WTC11 (cell line): ENCODE measurements around the gene EHBP1L1.

Experiments used
- ATF1 ChIP-seq: sonication (generic); formaldehyde crosslinking; IDR thresholded peaks from 2 replicates; pipeline ENCODE4 v1.8.1; 2023; ENCODE audit warnings: mild to moderate bottlenecking, moderate library complexity, missing genetic modification reagents
- FOXP1 ChIP-seq: sonication (generic); formaldehyde crosslinking; IDR thresholded peaks from 2 replicates; pipeline ENCODE4 v1.8.0; 2022; ENCODE audit warnings: missing genetic modification reagents, mild to moderate bottlenecking, moderate library complexity, borderline replicate concordance
- MYBL2 ChIP-seq: sonication (generic); formaldehyde crosslinking; IDR thresholded peaks from 2 replicates; pipeline ENCODE4 v1.8.1; 2023; ENCODE audit warnings: mild to moderate bottlenecking, moderate library complexity, missing genetic modification reagents
- SP1 ChIP-seq: sonication (generic); formaldehyde crosslinking; conservative IDR thresholded peaks from 2 replicates; pipeline ENCODE4 v1.8.1; 2022; ENCODE audit warnings: missing genetic modification reagents
- USF1 ChIP-seq: sonication (generic); formaldehyde crosslinking; IDR thresholded peaks from 2 replicates; pipeline ENCODE4 v1.8.0; 2022; ENCODE audit warnings: mild to moderate bottlenecking, missing genetic modification reagents
- TF ChIP-seq, protein P1 (sequence below): fragments of 200-600 bp; IDR thresholded peaks from 2 replicates; pipeline ENCODE4 v1.8.0; 2022; ENCODE audit warnings: antibody characterized with exemption

GRCh38 chr11:65598258-65598699, 22.4 kb downstream of the EHBP1L1 start:
- TF ChIP-seq MYBL2 (CRISPR knock-in tag) (no peak), ATF1 (CRISPR knock-in tag) (no peak), FOXP1 (CRISPR knock-in tag) (no peak), USF1 (CRISPR knock-in tag) (no peak), SP1 (no peak)
- TF ChIP-seq, protein P1, sequence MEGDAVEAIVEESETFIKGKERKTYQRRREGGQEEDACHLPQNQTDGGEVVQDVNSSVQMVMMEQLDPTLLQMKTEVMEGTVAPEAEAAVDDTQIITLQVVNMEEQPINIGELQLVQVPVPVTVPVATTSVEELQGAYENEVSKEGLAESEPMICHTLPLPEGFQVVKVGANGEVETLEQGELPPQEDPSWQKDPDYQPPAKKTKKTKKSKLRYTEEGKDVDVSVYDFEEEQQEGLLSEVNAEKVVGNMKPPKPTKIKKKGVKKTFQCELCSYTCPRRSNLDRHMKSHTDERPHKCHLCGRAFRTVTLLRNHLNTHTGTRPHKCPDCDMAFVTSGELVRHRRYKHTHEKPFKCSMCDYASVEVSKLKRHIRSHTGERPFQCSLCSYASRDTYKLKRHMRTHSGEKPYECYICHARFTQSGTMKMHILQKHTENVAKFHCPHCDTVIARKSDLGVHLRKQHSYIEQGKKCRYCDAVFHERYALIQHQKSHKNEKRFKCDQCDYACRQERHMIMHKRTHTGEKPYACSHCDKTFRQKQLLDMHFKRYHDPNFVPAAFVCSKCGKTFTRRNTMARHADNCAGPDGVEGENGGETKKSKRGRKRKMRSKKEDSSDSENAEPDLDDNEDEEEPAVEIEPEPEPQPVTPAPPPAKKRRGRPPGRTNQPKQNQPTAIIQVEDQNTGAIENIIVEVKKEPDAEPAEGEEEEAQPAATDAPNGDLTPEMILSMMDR = no peak
